Lung (tissue), 12 donors: ENCODE data around the gene ANTKMT. TPM values are rescaled to one million over a fixed set of nuclear protein-coding genes. Genes with fewer than 3 reads are reported as not detected.
"Not testable (repeated sequence)": the region's sequence is repeated elsewhere in the genome, so short reads cannot be mapped to it uniquely, and the experiment has no call there.

ENCODE experiments used
- ATAC-seq: fragments of 200-7000 bp; cut with Tn5 transposase; one replicate; pipeline ENCODE4 v1.9.1; 2020; ENCODE audit warnings: moderate number of reproducible peaks; ENCODE audit not compliant: insufficient read depth, low FRiP score
- DNase-seq, 3 donors: peaks; one replicate each; pipeline ENCODE4 v3.0.0-alpha.2; 2013 to 2017
- H3K27ac ChIP-seq, 2 donors: one replicate each; pipeline ENCODE4 v1.5.1; 2013; ENCODE audit warnings: mild to moderate bottlenecking in 2 of 2, moderate library complexity in 2 of 2, control low read depth in 1 of 2, inconsistent platforms in 1 of 2, low read depth in 1 of 2, low read length in 1 of 2
- H3K27me3 ChIP-seq, 3 donors: one replicate each; pipeline ENCODE4 v1.5.1; 2013; ENCODE audit warnings: low read length in 2 of 3; ENCODE audit not compliant: control insufficient read depth in 3 of 3, insufficient read depth in 3 of 3
- H3K36me3 ChIP-seq, 4 donors: one replicate each; pipeline ENCODE4 v1.5.1; 2013; ENCODE audit warnings: low read length in 4 of 4, mild to moderate bottlenecking in 1 of 4, moderate library complexity in 1 of 4; ENCODE audit not compliant: control insufficient read depth in 4 of 4, insufficient read depth in 4 of 4
- H3K4me1 ChIP-seq, 5 donors: one replicate each; pipeline ENCODE4 v1.5.1; 2013; ENCODE audit warnings: low read length in 5 of 5, mild to moderate bottlenecking in 2 of 5, moderate library complexity in 1 of 5; ENCODE audit not compliant: control insufficient read depth in 5 of 5, insufficient read depth in 5 of 5
- H3K4me3 ChIP-seq: one replicate; pipeline ENCODE4 v1.5.1; 2013; ENCODE audit warnings: mild to moderate bottlenecking, control low read depth, moderate library complexity
- H3K9ac ChIP-seq, 2 donors: one replicate each; pipeline ENCODE4 v1.5.1; 2013; ENCODE audit warnings: low read length in 2 of 2, control low read depth in 1 of 2; ENCODE audit not compliant: insufficient read depth in 1 of 2
- H3K9me3 ChIP-seq, 4 donors: one replicate each; pipeline ENCODE4 v1.5.1; 2013; ENCODE audit warnings: low read length in 3 of 4, mild to moderate bottlenecking in 1 of 4, moderate library complexity in 1 of 4; ENCODE audit not compliant: control insufficient read depth in 4 of 4, insufficient read depth in 3 of 4
- WGBS, 2 donors: extraction: QIAGEN DNeasy Blood & Tissue Kit; methylation state at CpG; one replicate each; pipeline ENCODE4 v1.1.7; 2013; 5-methylcytosine and 5-hydroxymethylcytosine counted together
- polyA plus RNA-seq, 2 donors: library from polyadenylated mRNA; stranded (reverse); fragments of 200-250 nt; gene quantifications; one replicate each; pipeline ENCODE4 v1.2.1, GENCODE V29; 2013
- total RNA-seq, 2 donors: library from RNA; depleted of rRNA in 1 of 2; stranded (reverse); fragments of >200 nt in 1 of 2; gene quantifications; one replicate each; pipeline ENCODE4 v1.2.1, GENCODE V29; 2014 to 2021
- TF ChIP-seq, protein P1 (sequence below): IDR thresholded peaks from 2 replicates; pipeline ENCODE4 v1.5.1; 2012; ENCODE audit warnings: mild to moderate bottlenecking; ENCODE audit errors: control extremely low read depth, extremely low read depth
- donor health status: control.
- donor health status: control.
- donor health status: Bipolar disorder and iron deficiency.
- donor health status: healthy.
- donor health status: DM: yes; HTN: yes; CAD: no.

Gene ANTKMT
- total and polyA plus RNA-seq, 4 donors, result 9.2 to 65.7 (median 45.9) TPM

DNA sequence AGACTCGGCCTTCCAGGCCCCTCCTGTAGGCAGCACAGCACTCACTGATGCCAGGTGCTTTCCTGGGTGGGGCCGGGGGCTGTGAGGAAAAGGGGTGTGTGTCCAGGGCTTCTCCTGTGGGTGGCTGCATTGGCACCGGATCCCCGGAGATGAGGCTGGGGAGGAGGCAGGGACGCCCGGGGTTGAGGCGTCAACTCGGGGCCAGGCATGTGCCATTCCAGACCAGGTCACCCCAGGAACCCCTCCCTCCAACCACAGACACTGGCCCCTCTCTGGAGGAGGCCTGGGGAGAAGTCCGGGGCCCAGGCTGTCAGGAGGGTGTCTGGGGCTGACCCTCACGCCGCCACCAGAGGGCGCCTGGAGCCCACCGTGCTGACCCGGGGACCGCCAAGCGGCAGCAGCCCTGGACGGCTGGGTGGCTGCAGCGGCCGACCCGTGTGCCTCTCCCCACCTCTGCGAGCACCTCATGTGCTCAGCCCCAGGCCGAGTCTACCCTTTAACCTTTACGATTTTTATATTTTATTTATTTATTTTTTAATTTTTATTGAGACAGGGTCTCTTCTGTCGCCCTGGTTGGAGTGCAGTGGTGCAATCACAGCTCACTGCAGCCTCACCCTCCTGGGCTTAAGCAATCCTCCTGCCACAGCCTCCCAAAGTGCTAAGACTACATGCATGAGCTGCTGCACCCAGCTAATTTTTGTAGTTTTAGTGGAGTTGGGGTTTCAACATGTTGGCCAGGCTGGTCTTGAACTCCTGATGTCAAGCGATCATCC is 9.2 kb upstream of the ANTKMT start:
- TF ChIP-seq, protein P1, sequence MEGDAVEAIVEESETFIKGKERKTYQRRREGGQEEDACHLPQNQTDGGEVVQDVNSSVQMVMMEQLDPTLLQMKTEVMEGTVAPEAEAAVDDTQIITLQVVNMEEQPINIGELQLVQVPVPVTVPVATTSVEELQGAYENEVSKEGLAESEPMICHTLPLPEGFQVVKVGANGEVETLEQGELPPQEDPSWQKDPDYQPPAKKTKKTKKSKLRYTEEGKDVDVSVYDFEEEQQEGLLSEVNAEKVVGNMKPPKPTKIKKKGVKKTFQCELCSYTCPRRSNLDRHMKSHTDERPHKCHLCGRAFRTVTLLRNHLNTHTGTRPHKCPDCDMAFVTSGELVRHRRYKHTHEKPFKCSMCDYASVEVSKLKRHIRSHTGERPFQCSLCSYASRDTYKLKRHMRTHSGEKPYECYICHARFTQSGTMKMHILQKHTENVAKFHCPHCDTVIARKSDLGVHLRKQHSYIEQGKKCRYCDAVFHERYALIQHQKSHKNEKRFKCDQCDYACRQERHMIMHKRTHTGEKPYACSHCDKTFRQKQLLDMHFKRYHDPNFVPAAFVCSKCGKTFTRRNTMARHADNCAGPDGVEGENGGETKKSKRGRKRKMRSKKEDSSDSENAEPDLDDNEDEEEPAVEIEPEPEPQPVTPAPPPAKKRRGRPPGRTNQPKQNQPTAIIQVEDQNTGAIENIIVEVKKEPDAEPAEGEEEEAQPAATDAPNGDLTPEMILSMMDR, result peak; percentile 94
- peaks cover 0 to 5% (median 0%) of the 10 kb centered on the region in 4 donors for H3K9me3 ChIP-seq
- WGBS, 2 donors, result 11 to 15% methylated on average over 22 to 25 of the region's 25 CpGs
- H3K9ac ChIP-seq, result no peak overlapping the region
- no peak overlapping the region for H3K4me3 ChIP-seq
- H3K4me1 ChIP-seq, result peaks cover 0 to 13% (median 8%) of the 10 kb centered on the region in 5 donors
- ATAC-seq (peak; percentile 62), DNase-seq (peak; percentile 55 to 79 (median 65))
- no peaks in the 10 kb centered on the region for H3K36me3 ChIP-seq
- peaks cover 3 to 34% (median 10%) of the 10 kb centered on the region in 3 donors for H3K27me3 ChIP-seq
- no peak overlapping the region for H3K27ac ChIP-seq

DNA sequence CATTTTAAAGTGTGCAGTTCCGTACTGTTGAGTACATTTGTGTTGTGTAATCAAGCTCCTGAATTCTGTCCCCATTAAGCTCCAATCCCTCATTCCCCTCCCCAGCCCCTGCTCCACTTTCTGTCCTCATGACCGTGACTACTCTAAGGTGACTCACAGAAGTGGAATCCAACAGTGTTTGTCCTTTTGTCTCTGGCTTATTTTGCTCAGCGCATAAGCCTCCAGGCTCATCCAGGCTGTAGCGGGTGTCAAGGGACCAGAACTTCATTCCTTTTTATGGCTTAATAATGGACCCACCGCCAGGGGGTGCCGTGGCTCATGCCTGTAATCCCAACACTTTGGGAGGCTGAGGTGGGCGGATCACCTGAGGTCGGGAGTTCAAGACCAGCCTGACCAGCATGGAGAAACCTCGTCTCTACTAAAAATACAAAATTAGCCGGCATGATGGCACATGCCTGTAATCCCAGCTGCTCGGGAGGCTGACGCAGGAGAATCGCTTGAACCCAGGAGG is 8.2 kb upstream of the ANTKMT start:
- 51 to 56% methylated on average over 13 of the region's 13 CpGs for WGBS, 2 donors
- Histone ChIP-seq H3K4me1 (peaks cover 0 to 14% (median 8%) of the 10 kb centered on the region in 5 donors), H3K27me3 (peaks cover 2 to 24% (median 3%) of the 10 kb centered on the region in 3 donors)
- H3K4me3 ChIP-seq, H3K36me3 ChIP-seq, H3K9me3 ChIP-seq, ATAC-seq, H3K27ac ChIP-seq, H3K9ac ChIP-seq, DNase-seq: not testable (repeated sequence)

DNA sequence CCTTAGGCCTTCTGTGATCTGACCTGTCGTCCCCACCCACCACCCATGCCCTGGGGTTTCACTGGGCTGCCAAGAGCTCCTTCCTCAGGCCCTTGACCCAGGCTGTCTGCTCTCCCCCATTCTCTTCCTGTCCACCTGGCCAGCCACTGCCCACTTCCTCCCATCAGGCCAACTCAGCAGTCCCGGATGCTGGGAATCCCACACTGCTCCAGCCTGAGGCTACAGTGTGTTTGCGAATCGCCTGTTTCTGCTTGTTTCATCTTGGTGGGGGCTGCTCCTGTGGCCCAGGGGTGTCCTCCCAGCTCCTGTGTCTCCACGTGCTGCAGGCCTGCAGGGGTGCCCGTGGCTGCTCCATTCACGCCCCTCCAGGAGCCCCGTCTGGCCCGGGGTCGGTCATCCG is 6.9 kb upstream of the ANTKMT start:
- no peak overlapping the region for H3K27ac ChIP-seq
- TF ChIP-seq, protein P1, result no peak
- peaks cover 0 to 12% (median 3%) of the 10 kb centered on the region in 3 donors for H3K27me3 ChIP-seq
- DNase-seq, result no peak
- no peaks in the 10 kb centered on the region for H3K9me3 ChIP-seq
- WGBS, 2 donors, result 64 to 68% methylated on average over 9 to 11 of the region's 11 CpGs
- no peak for ATAC-seq
- no peak overlapping the region for H3K9ac ChIP-seq
- peaks cover 0 to 14% (median 8%) of the 10 kb centered on the region in 5 donors for H3K4me1 ChIP-seq
- H3K36me3 ChIP-seq, result no peaks in the 10 kb centered on the region
- no peak overlapping the region for H3K4me3 ChIP-seq
